Adrenal gland (tissue), 5 donors: ENCODE results near the gene KRTAP16-1.

ENCODE experiments used
- CTCF ChIP-seq, 6 experiments: fragments of 450-650 bp in 4 of 6; fragments of 200-600 bp in 2 of 6; sonication (generic) in 1 of 6; IDR thresholded peaks; 1 replicate in 5 of 6; 2 replicates in 1 of 6; pipeline versions ENCODE4 v1.5.1 to v1.8.0; 2016 to 2021; ENCODE audit warnings: antibody characterized with exemption in 6 of 6, mild to moderate bottlenecking in 2 of 6, moderate library complexity in 1 of 6
- POLR2A ChIP-seq, 2 donors: fragments of 450-650 bp; IDR thresholded peaks; one replicate each; pipeline ENCODE4 v1.6.1; 2017; ENCODE audit warnings: antibody characterized with exemption in 2 of 2, mild to moderate bottlenecking in 2 of 2, moderate library complexity in 1 of 2
- donor health status: DM: no; HTN: no; CAD: no.

DNA sequence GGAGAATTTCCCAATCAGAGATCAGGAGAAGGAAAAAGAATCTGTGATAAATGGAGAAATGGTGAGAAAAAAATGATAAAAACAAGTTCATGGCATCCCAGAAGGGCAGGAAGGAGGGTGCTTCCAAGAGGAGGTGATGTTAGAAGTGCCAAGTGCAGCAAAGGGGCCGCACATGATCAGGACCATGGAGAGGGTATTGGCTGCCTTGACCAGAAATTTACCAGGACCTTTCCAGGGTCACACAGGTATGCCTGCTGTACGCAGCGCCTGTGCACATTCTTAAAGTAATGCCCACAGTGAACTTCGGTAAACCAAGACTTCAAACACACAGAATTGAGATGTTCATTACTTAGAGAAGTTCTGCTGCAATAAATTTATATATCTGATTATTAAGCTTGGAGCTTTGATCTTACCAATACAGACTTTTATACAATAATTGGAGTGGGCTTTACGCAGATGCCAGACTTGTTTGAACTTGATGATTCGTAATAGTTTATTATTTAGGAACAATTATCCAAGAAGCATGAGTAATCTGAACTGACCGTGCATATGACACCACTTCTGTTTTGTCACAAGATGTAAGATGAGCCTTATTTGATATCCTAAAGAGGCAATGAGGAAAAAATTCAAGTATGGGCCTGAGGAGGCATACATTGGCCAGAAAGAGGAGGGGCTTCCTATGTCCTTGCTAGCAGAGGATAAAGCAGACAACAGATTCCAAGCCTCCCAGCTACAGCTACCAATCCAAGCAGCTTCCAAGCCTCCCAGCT is 43.7 kb upstream of the KRTAP16-1 start:
- TF ChIP-seq POLR2A (IDR thresholded peaks at IDR 0.05) (no peak), CTCF (IDR thresholded peaks at IDR 0.05) (no peak)
